NCI-H1417 (cell line): Measurements from ENCODE around the gene NPEPPS.
A peak's percentile ranks its signal among the peaks of the same experiment; 100 is the strongest.

Source experiments
- DNase-seq, 3 experiments: peaks; one replicate each; lab custom pipeline; 2025; lab: John Stamatoyannopoulos, UW

Gene NPEPPS

GRCh38 chr17:47628014-47628566, 97.2 kb downstream of the NPEPPS start:
- DNase-seq: no peak

- DNase-seq: no peak
Measured at GRCh38 chr17:47629826-47630225, 98.9 kb downstream of the NPEPPS start.

- no peak for DNase-seq
Measured at GRCh38 chr17:47630614-47631013, 99.7 kb downstream of the NPEPPS start.

- DNase-seq: no peak
Measured at GRCh38 chr17:47632991-47633390, 102.1 kb downstream of the NPEPPS start.

- no peak for DNase-seq
Measured at GRCh38 chr17:47633996-47634395, 103.1 kb downstream of the NPEPPS start.

- DNase-seq: no peak
Measured at GRCh38 chr17:47634870-47635269, 104.0 kb downstream of the NPEPPS start.

GRCh38 chr17:47635734-47636133, 104.8 kb downstream of the NPEPPS start:
- DNase-seq: no peak

- no peak for DNase-seq
Measured at GRCh38 chr17:47636273-47637030, 105.5 kb downstream of the NPEPPS start.

GRCh38 chr17:47638903-47639302, 108.0 kb downstream of the NPEPPS start:
- DNase-seq: no peak

GRCh38 chr17:47640076-47640475, 109.2 kb downstream of the NPEPPS start:
- DNase-seq: no peak

GRCh38 chr17:47641202-47641601, 110.3 kb downstream of the NPEPPS start:
- no peak for DNase-seq

GRCh38 chr17:47643116-47643515, 112.2 kb downstream of the NPEPPS start:
- no peak for DNase-seq

GRCh38 chr17:47644324-47644723, 113.4 kb downstream of the NPEPPS start:
- DNase-seq: no peak

- DNase-seq: peak; percentile 98 to 100 (median 99)
Measured at GRCh38 chr17:47649153-47649971, 118.5 kb downstream of the NPEPPS start, which contains the start of gene KPNB1. Gene KPNB1 (plus strand): TSS chr17:47649919. CDS start chr17:47650245, 326 bp downstream.

GRCh38 chr17:47649972-47650524, 119.1 kb downstream of the NPEPPS start:
- DNase-seq: no peak

GRCh38 chr17:47650525-47651522, 119.9 kb downstream of the NPEPPS start:
- peak; percentile 95 to 97 (median 96) for DNase-seq

- no peak for DNase-seq
Measured at GRCh38 chr17:47651704-47652103, 120.8 kb downstream of the NPEPPS start.

- no peak for DNase-seq
Measured at GRCh38 chr17:47652570-47652969, 121.7 kb downstream of the NPEPPS start.

GRCh38 chr17:47653442-47653841, 122.5 kb downstream of the NPEPPS start:
- no peak for DNase-seq

- no peak for DNase-seq
Measured at GRCh38 chr17:47654991-47655390, 124.1 kb downstream of the NPEPPS start.

GRCh38 chr17:47660064-47660492, 129.2 kb downstream of the NPEPPS start:
- no peak for DNase-seq
